Tibial artery (tissue), 4 donors: Measurements from ENCODE around the gene MED13.

Experiments used
- DNase-seq, 2 donors: peaks; one replicate each; pipeline ENCODE4 v3.0.0-alpha.2; 2019
- H3K27ac ChIP-seq, 2 donors: fragments of 200-600 bp; sonication (generic) in 1 of 2; 1 replicate in 1 of 2; 2 replicates in 1 of 2; pipeline ENCODE4 v1.5.1; 2018 to 2019; ENCODE audit warnings: mild to moderate bottlenecking in 1 of 2
- H3K27me3 ChIP-seq, 2 donors: fragments of 200-600 bp; sonication (generic) in 1 of 2; one replicate each; pipeline versions ENCODE4 v1.5.1 to v1.6.0; 2016 to 2019
- H3K36me3 ChIP-seq, 3 donors: fragments of 200-600 bp; sonication (generic) in 2 of 3; one replicate each; pipeline ENCODE4 v1.5.1; 2016 to 2019; ENCODE audit warnings: mild to moderate bottlenecking in 2 of 3
- H3K4me1 ChIP-seq, 4 donors: fragments of 200-600 bp; sonication (generic) in 2 of 4; 1 replicate in 3 of 4; 2 replicates in 1 of 4; pipeline ENCODE4 v1.5.1; 2016 to 2019
- H3K4me3 ChIP-seq, 2 donors: fragments of 200-600 bp; sonication (generic) in 1 of 2; 1 replicate in 1 of 2; 2 replicates in 1 of 2; pipeline ENCODE4 v1.5.1; 2018 to 2019; ENCODE audit warnings: mild to moderate bottlenecking in 2 of 2
- H3K9me3 ChIP-seq, 3 donors: fragments of 200-600 bp; sonication (generic) in 1 of 3; one replicate each; pipeline ENCODE4 v1.5.1; 2016 to 2019
- CTCF ChIP-seq, 2 experiments: fragments of 200-600 bp in 1 of 2; fragments of 450-650 bp in 1 of 2; IDR thresholded peaks; one replicate each; pipeline ENCODE4 v1.5.1; 2017 to 2019; ENCODE audit warnings: antibody characterized with exemption in 2 of 2, mild to moderate bottlenecking in 1 of 2, moderate library complexity in 1 of 2
- intact Hi-C: fragments of 100-400 bp; cut with DNase I; formaldehyde crosslinking; loops from one replicate; pipeline ENCODE4 v1.15.0; 2023; ENCODE audit warnings: low total_unique reads

MED13 gene

GRCh38 chr17:62089334-62089733 is 24.3 kb upstream of the MED13 start:
- intact Hi-C loops = no loop called here
- TF ChIP-seq CTCF (IDR thresholded peaks at IDR 0.05) = no peak
- Histone ChIP-seq H3K4me3 (no peak overlapping the region), H3K36me3 (no peaks in the 10 kb centered on the region), H3K9me3 (no peaks in the 10 kb centered on the region), H3K4me1 (no peaks in the 10 kb centered on the region), H3K27ac (no peak overlapping the region), H3K27me3 (no peaks in the 10 kb centered on the region)
- no peak for DNase-seq

- no peaks in the 10 kb centered on the region for H3K9me3 ChIP-seq
- intact Hi-C loops = no loop called here
- H3K4me1 ChIP-seq = no peaks in the 10 kb centered on the region
- no peak for DNase-seq
- H3K4me3 ChIP-seq = no peak overlapping the region
- H3K27me3 ChIP-seq = peaks cover 0 to 4% of the 10 kb centered on the region in 2 donors
- no peak for TF ChIP-seq CTCF (IDR thresholded peaks at IDR 0.05)
- H3K36me3 ChIP-seq = no peaks in the 10 kb centered on the region
- H3K27ac ChIP-seq = no peak overlapping the region
These were observed 21.7 kb upstream of the MED13 start for GRCh38 chr17:62086737-62087136.

- no peak for DNase-seq
- peaks cover 0 to 4% of the 10 kb centered on the region in 2 donors for H3K27me3 ChIP-seq
- no peak overlapping the region for H3K4me3 ChIP-seq
- H3K4me1 ChIP-seq = no peaks in the 10 kb centered on the region
- TF ChIP-seq CTCF (IDR thresholded peaks at IDR 0.05) = no peak
- no peaks in the 10 kb centered on the region for H3K9me3 ChIP-seq
- intact Hi-C loops = no loop called here
- no peaks in the 10 kb centered on the region for H3K36me3 ChIP-seq
- H3K27ac ChIP-seq = no peak overlapping the region
These were observed 20.7 kb upstream of the MED13 start for GRCh38 chr17:62085511-62086408.

GRCh38 chr17:62084585-62084984 is 19.5 kb upstream of the MED13 start:
- no peak overlapping the region for H3K27ac ChIP-seq

GRCh38 chr17:62083651-62084050 is 18.6 kb upstream of the MED13 start:
- DNase-seq = no peak
- intact Hi-C loops = no loop called here
- no peak for TF ChIP-seq CTCF (IDR thresholded peaks at IDR 0.05)

More at GRCh38 chr17:62084585-62084984, 19.5 kb upstream of the MED13 start:
- Histone ChIP-seq H3K4me3 (no peak overlapping the region), H3K9me3 (no peaks in the 10 kb centered on the region), H3K27me3 (peaks cover 0 to 4% of the 10 kb centered on the region in 2 donors), H3K36me3 (no peaks in the 10 kb centered on the region), H3K4me1 (no peaks in the 10 kb centered on the region)
- no peak for TF ChIP-seq CTCF (IDR thresholded peaks at IDR 0.05)
- intact Hi-C loops = no loop called here
- no peak for DNase-seq

More at GRCh38 chr17:62083651-62084050, 18.6 kb upstream of the MED13 start:
- no peaks in the 10 kb centered on the region for H3K9me3 ChIP-seq
- no peak overlapping the region for H3K4me3 ChIP-seq
- no peak overlapping the region for H3K27ac ChIP-seq
- peaks cover 0 to 4% of the 10 kb centered on the region in 2 donors for H3K27me3 ChIP-seq
- no peaks in the 10 kb centered on the region for H3K36me3 ChIP-seq
- H3K4me1 ChIP-seq = no peaks in the 10 kb centered on the region
